Measurements from ENCODE around the gene NFXL1.

The NFXL1 gene

GRCh38 chr4:47882228-47882627, 32.2 kb downstream of the NFXL1 start:
- Histone ChIP-seq H3F3A (ENCODE audit: control insufficient read depth, insufficient read depth) (no peaks in the 10 kb centered on the region), H4K20me1 (ENCODE audit: control insufficient read depth, insufficient read depth, low read depth, low read length) (no peaks in the 10 kb centered on the region), H3K36me3 (ENCODE audit: control insufficient read depth, low read length) (peaks cover 83% of the 10 kb centered on the region), H3K79me2 (ENCODE audit: control insufficient read depth, low read length) (no peaks in the 10 kb centered on the region), H3K9me3 (ENCODE audit: control insufficient read depth, insufficient read depth, low read length) (no peaks in the 10 kb centered on the region), H3K27me3 (ENCODE audit: control insufficient read depth, low read length) (no peaks in the 10 kb centered on the region), H3K27ac (ENCODE audit: low read depth, low read length) (no peak overlapping the region), H3K4me2 (ENCODE audit: low read length) (no peak overlapping the region), H3K4me1 (ENCODE audit: control insufficient read depth, low read length) (no peaks in the 10 kb centered on the region), H3K9me2 (replicated peaks; ENCODE audit: control insufficient read depth, low read length) (no peaks in the 10 kb centered on the region), H3K4me3 (ENCODE audit: low read length) (no peak overlapping the region)
- TF ChIP-seq CTCF (IDR thresholded peaks at IDR 0.05; ENCODE audit: low read depth, low read length, poor library complexity, severe bottlenecking) (no peak), EZH2phosphoT487 (IDR thresholded peaks at IDR 0.05; ENCODE audit: borderline replicate concordance, low read length) (no peak)

GRCh38 chr4:47879458-47879857, 34.9 kb downstream of the NFXL1 start:
- TF ChIP-seq CTCF (IDR thresholded peaks at IDR 0.05; ENCODE audit: low read depth, low read length, poor library complexity, severe bottlenecking) (no peak), EZH2phosphoT487 (IDR thresholded peaks at IDR 0.05; ENCODE audit: borderline replicate concordance, low read length) (no peak)
- Histone ChIP-seq H3K36me3 (ENCODE audit: control insufficient read depth, low read length) (peaks cover 87% of the 10 kb centered on the region), H3K9me2 (replicated peaks; ENCODE audit: control insufficient read depth, low read length) (no peaks in the 10 kb centered on the region)

GRCh38 chr4:47876784-47877546, 37.4 kb downstream of the NFXL1 start:
- H3K36me3 ChIP-seq (ENCODE audit: control insufficient read depth, low read length): peaks cover 84% of the 10 kb centered on the region
- no peaks in the 10 kb centered on the region for H3K79me2 ChIP-seq (ENCODE audit: control insufficient read depth, low read length)

More at GRCh38 chr4:47879458-47879857, 34.9 kb downstream of the NFXL1 start:
- no peak overlapping the region for H3K4me2 ChIP-seq (ENCODE audit: low read length)
- H3F3A ChIP-seq (ENCODE audit: control insufficient read depth, insufficient read depth): no peaks in the 10 kb centered on the region
- no peaks in the 10 kb centered on the region for H3K27me3 ChIP-seq (ENCODE audit: control insufficient read depth, low read length)
- H3K4me1 ChIP-seq (ENCODE audit: control insufficient read depth, low read length): no peaks in the 10 kb centered on the region
- no peak overlapping the region for H3K27ac ChIP-seq (ENCODE audit: low read depth, low read length)
- H4K20me1 ChIP-seq (ENCODE audit: control insufficient read depth, insufficient read depth, low read depth, low read length): no peaks in the 10 kb centered on the region
- no peaks in the 10 kb centered on the region for H3K79me2 ChIP-seq (ENCODE audit: control insufficient read depth, low read length)
- H3K9me3 ChIP-seq (ENCODE audit: control insufficient read depth, insufficient read depth, low read length): no peaks in the 10 kb centered on the region
- no peak overlapping the region for H3K4me3 ChIP-seq (ENCODE audit: low read length)

More at GRCh38 chr4:47876784-47877546, 37.4 kb downstream of the NFXL1 start:
- Histone ChIP-seq H3K27ac (ENCODE audit: low read depth, low read length) (no peak overlapping the region), H4K20me1 (ENCODE audit: control insufficient read depth, insufficient read depth, low read depth, low read length) (no peaks in the 10 kb centered on the region), H3K27me3 (ENCODE audit: control insufficient read depth, low read length) (no peaks in the 10 kb centered on the region), H3K9me2 (replicated peaks; ENCODE audit: control insufficient read depth, low read length) (no peaks in the 10 kb centered on the region), H3K9me3 (ENCODE audit: control insufficient read depth, insufficient read depth, low read length) (no peaks in the 10 kb centered on the region), H3K4me1 (ENCODE audit: control insufficient read depth, low read length) (no peaks in the 10 kb centered on the region), H3K4me2 (ENCODE audit: low read length) (no peak overlapping the region), H3F3A (ENCODE audit: control insufficient read depth, insufficient read depth) (no peaks in the 10 kb centered on the region), H3K4me3 (ENCODE audit: low read length) (no peak overlapping the region)
- no peak for TF ChIP-seq EZH2phosphoT487 (IDR thresholded peaks at IDR 0.05; ENCODE audit: borderline replicate concordance, low read length)
- TF ChIP-seq CTCF (IDR thresholded peaks at IDR 0.05; ENCODE audit: low read depth, low read length, poor library complexity, severe bottlenecking): no peak

Data from DOHH2 (cell line).